OCI-LY3 (cell line): Measurements from ENCODE around the gene SIK2.

Source experiments
- H2AFZ ChIP-seq: fragments of 200-600, 300-600 bp; shearing (Covaris generic); 2 replicates; pipeline ENCODE4 v1.6.0; 2014; ENCODE audit warnings: antibody characterized with exemption, low read depth, low read length
- H3K27ac ChIP-seq: fragments of 200-600, 300-600 bp; sonication (generic); 2 replicates; pipeline ENCODE4 v1.5.1; 2014; ENCODE audit warnings: mild to moderate bottlenecking, low read length, moderate library complexity, mixed read lengths
- H3K27me3 ChIP-seq: fragments of 200-600, 300-600 bp; sonication (generic); 2 replicates; pipeline ENCODE4 v1.6.1; 2014; ENCODE audit warnings: low read depth, low read length, mixed read lengths
- H3K36me3 ChIP-seq: fragments of 200-600, 300-600 bp; sonication (generic); replicated peaks from 2 replicates; pipeline ENCODE3; 2014; ENCODE audit warnings: low read depth, low read length, mixed read lengths
- H3K4me1 ChIP-seq: fragments of 300-600, 200-600 bp; sonication (generic); 2 replicates; pipeline ENCODE4 v1.6.1; 2014; ENCODE audit warnings: low read length, mixed read lengths
- H3K4me2 ChIP-seq: fragments of 200-600, 300-600 bp; sonication (generic); 2 replicates; pipeline ENCODE4 v1.6.1; 2014; ENCODE audit warnings: low read length, mixed read lengths
- H3K4me3 ChIP-seq: fragments of 300-600, 200-600 bp; sonication (generic); 2 replicates; pipeline ENCODE4 v1.5.1; 2014; ENCODE audit warnings: antibody characterized with exemption, mild to moderate bottlenecking, low read length, moderate library complexity
- H3K79me2 ChIP-seq: fragments of 300-600, 200-600 bp; shearing (Covaris generic); 2 replicates; pipeline ENCODE4 v1.6.1; 2014; ENCODE audit warnings: mild to moderate bottlenecking, low read length, mixed read lengths
- H3K9ac ChIP-seq: fragments of 300-600, 200-600 bp; shearing (Covaris generic); 2 replicates; pipeline ENCODE4 v1.6.0; 2014; ENCODE audit warnings: mild to moderate bottlenecking, low read length, moderate library complexity
- H3K9me3 ChIP-seq: fragments of 200-600, 300-600 bp; shearing (Covaris generic); 2 replicates; pipeline ENCODE4 v1.6.1; 2014; ENCODE audit warnings: low read length, mixed read lengths; ENCODE audit not compliant: insufficient read depth
- H4K20me1 ChIP-seq: fragments of 200-600, 300-600 bp; sonication (generic); 2 replicates; pipeline ENCODE4 v1.6.1; 2016; ENCODE audit warnings: low read length, mixed read lengths; ENCODE audit not compliant: insufficient read depth
- EZH2phosphoT487 ChIP-seq: fragments of 200-600 bp; shearing (Covaris generic); IDR thresholded peaks from 2 replicates; pipeline ENCODE4 v1.6.1; 2018; ENCODE audit warnings: antibody characterized with exemption, mixed run types, low read depth
- TF ChIP-seq, protein P1 (sequence below): fragments of 200-600, 300-600 bp; sonication (generic); IDR thresholded peaks from 2 replicates; pipeline ENCODE4 v1.5.1; 2014; ENCODE audit warnings: antibody characterized with exemption, low read length, low read depth

Gene SIK2

GRCh38 chr11:111574373-111575225, 27.6 kb upstream of the SIK2 start:
- TF ChIP-seq EZH2phosphoT487 = no peak
- TF ChIP-seq, protein P1, sequence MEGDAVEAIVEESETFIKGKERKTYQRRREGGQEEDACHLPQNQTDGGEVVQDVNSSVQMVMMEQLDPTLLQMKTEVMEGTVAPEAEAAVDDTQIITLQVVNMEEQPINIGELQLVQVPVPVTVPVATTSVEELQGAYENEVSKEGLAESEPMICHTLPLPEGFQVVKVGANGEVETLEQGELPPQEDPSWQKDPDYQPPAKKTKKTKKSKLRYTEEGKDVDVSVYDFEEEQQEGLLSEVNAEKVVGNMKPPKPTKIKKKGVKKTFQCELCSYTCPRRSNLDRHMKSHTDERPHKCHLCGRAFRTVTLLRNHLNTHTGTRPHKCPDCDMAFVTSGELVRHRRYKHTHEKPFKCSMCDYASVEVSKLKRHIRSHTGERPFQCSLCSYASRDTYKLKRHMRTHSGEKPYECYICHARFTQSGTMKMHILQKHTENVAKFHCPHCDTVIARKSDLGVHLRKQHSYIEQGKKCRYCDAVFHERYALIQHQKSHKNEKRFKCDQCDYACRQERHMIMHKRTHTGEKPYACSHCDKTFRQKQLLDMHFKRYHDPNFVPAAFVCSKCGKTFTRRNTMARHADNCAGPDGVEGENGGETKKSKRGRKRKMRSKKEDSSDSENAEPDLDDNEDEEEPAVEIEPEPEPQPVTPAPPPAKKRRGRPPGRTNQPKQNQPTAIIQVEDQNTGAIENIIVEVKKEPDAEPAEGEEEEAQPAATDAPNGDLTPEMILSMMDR = peak; percentile 60
- H3K4me1 ChIP-seq = peaks cover 20% of the 10 kb centered on the region
- peak overlapping the region; percentile 66 for H2AFZ ChIP-seq
- H3K4me2 ChIP-seq = peak overlapping the region; percentile 58
- H3K79me2 ChIP-seq = no peaks in the 10 kb centered on the region
- 0 out of 2 replicates have a peak, but pooled peaks cover 6% of the 10 kb centered on the region for H3K27me3 ChIP-seq
- H3K27ac ChIP-seq = no peak overlapping the region
- peak overlapping the region; percentile 72 for H3K4me3 ChIP-seq
- H3K9ac ChIP-seq = peak overlapping the region; percentile 33
- H3K36me3 ChIP-seq = no peaks in the 10 kb centered on the region
- H4K20me1 ChIP-seq = no peaks in the 10 kb centered on the region
- H3K9me3 ChIP-seq = no peaks in the 10 kb centered on the region

GRCh38 chr11:111575740-111576139, 26.5 kb upstream of the SIK2 start:
- H3K79me2 ChIP-seq = no peaks in the 10 kb centered on the region
- H3K4me3 ChIP-seq = no peak overlapping the region
- no peaks in the 10 kb centered on the region for H3K9me3 ChIP-seq

GRCh38 chr11:111577821-111578220, 24.4 kb upstream of the SIK2 start:
- peaks cover 12% of the 10 kb centered on the region for H3K4me1 ChIP-seq
- no peaks in the 10 kb centered on the region for H3K27me3 ChIP-seq
- no peak overlapping the region for H3K4me2 ChIP-seq
- H3K27ac ChIP-seq = no peak overlapping the region
- H3K79me2 ChIP-seq = no peaks in the 10 kb centered on the region
- no peak overlapping the region for H3K4me3 ChIP-seq
- no peak overlapping the region for H2AFZ ChIP-seq
- no peaks in the 10 kb centered on the region for H4K20me1 ChIP-seq
- TF ChIP-seq EZH2phosphoT487 = no peak
- TF ChIP-seq, protein P1 = no peak
- no peaks in the 10 kb centered on the region for H3K9me3 ChIP-seq
- no peaks in the 10 kb centered on the region for H3K36me3 ChIP-seq
- no peak overlapping the region for H3K9ac ChIP-seq

More at GRCh38 chr11:111575740-111576139, 26.5 kb upstream of the SIK2 start:
- H3K4me2 ChIP-seq = no peak overlapping the region
- H3K4me1 ChIP-seq = peaks cover 20% of the 10 kb centered on the region
- TF ChIP-seq EZH2phosphoT487 = no peak
- H4K20me1 ChIP-seq = no peaks in the 10 kb centered on the region
- 0 out of 2 replicates have a peak, but pooled peaks cover 6% of the 10 kb centered on the region for H3K27me3 ChIP-seq
- H3K27ac ChIP-seq = no peak overlapping the region
- H2AFZ ChIP-seq = no peak overlapping the region
- no peaks in the 10 kb centered on the region for H3K36me3 ChIP-seq
- H3K9ac ChIP-seq = no peak overlapping the region

- Histone ChIP-seq H3K4me1 (peaks cover 8% of the 10 kb centered on the region), H3K4me2 (no peak overlapping the region), H3K36me3 (no peaks in the 10 kb centered on the region), H3K9ac (no peak overlapping the region), H2AFZ (no peak overlapping the region), H3K79me2 (no peaks in the 10 kb centered on the region), H3K4me3 (no peak overlapping the region), H3K27ac (no peak overlapping the region), H4K20me1 (no peaks in the 10 kb centered on the region), H3K27me3 (no peaks in the 10 kb centered on the region), H3K9me3 (no peaks in the 10 kb centered on the region)
- TF ChIP-seq, protein P1 = no peak
- TF ChIP-seq EZH2phosphoT487 = no peak
Measured at GRCh38 chr11:111581341-111581740, 20.9 kb upstream of the SIK2 start.
